SK-N-MC (cell line): Measurements from ENCODE around the gene CITED4.

Experiments used
- EZH2 ChIP-seq: fragments of 200-600 bp; sonication (generic); IDR thresholded peaks from one replicate; pipeline ENCODE4 v1.6.1; 2017; ENCODE audit warnings: antibody characterized with exemption
- POLR2AphosphoS5 ChIP-seq: IDR thresholded peaks from 2 replicates; pipeline ENCODE4 v1.6.1; 2012; ENCODE audit warnings: mild to moderate bottlenecking, low read depth, low read length, borderline replicate concordance

DNA sequence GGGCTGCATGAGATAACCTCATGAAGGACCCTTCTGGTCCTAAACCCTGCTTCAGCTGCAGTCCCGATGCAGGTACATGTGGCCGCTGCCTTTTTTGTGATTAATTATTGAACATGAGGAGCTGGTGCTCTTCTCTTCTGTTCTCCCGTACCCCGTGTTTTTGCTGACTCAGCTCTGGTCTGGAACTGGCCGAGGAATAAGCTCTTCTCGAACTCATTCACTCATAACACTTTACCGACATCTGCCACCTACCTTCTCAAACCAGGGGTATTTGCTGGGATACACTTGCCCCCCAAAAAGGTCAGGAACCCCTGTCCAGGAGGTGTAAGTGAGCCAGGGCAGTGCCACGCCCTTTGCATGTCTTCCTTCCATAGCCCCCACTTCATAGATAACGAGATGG lies 46.7 kb downstream of the CITED4 start:
- TF ChIP-seq EZH2, result no peak
- no peak for TF ChIP-seq POLR2AphosphoS5
